ENCODE data around the gene PARP12.

The PARP12 gene

GRCh38 chr7:140025241-140025640, 37.5 kb downstream of the PARP12 start:
- H3K36me3 ChIP-seq (ENCODE audit: insufficient read depth, low read length) = no peaks in the 10 kb centered on the region
- no peaks in the 10 kb centered on the region for H3K4me1 ChIP-seq (ENCODE audit: insufficient read depth, low read length)

GRCh38 chr7:140024585-140024984, 38.2 kb downstream of the PARP12 start:
- Histone ChIP-seq H3K27me3 (ENCODE audit: insufficient read depth, low read length) (peaks cover 2% of the 10 kb centered on the region), H3K4me3 (ENCODE audit: low read length) (no peak overlapping the region), H3K4me1 (ENCODE audit: insufficient read depth, low read length) (no peaks in the 10 kb centered on the region), H3K36me3 (ENCODE audit: insufficient read depth, low read length) (no peaks in the 10 kb centered on the region), H3K9me3 (ENCODE audit: low read length) (no peaks in the 10 kb centered on the region), H2AFZ (ENCODE audit: low read depth, low read length) (no peak overlapping the region)

More at GRCh38 chr7:140025241-140025640, 37.5 kb downstream of the PARP12 start:
- no peaks in the 10 kb centered on the region for H3K27me3 ChIP-seq (ENCODE audit: insufficient read depth, low read length)
- H3K4me3 ChIP-seq (ENCODE audit: low read length) = no peak overlapping the region
- no peak overlapping the region for H2AFZ ChIP-seq (ENCODE audit: low read depth, low read length)
- H3K9me3 ChIP-seq (ENCODE audit: low read length) = no peaks in the 10 kb centered on the region

- H3K36me3 ChIP-seq (ENCODE audit: insufficient read depth, low read length) = no peaks in the 10 kb centered on the region
- H2AFZ ChIP-seq (ENCODE audit: low read depth, low read length) = no peak overlapping the region
- H3K4me3 ChIP-seq (ENCODE audit: low read length) = no peak overlapping the region
- H3K4me1 ChIP-seq (ENCODE audit: insufficient read depth, low read length) = no peaks in the 10 kb centered on the region
- no peaks in the 10 kb centered on the region for H3K9me3 ChIP-seq (ENCODE audit: low read length)
- H3K27me3 ChIP-seq (ENCODE audit: insufficient read depth, low read length) = peaks cover 4% of the 10 kb centered on the region
Measured at GRCh38 chr7:140023728-140024127, 39.0 kb downstream of the PARP12 start.

GRCh38 chr7:140022582-140023211, 40.1 kb downstream of the PARP12 start:
- Histone ChIP-seq H3K27me3 (ENCODE audit: insufficient read depth, low read length) (peaks cover 4% of the 10 kb centered on the region), H2AFZ (ENCODE audit: low read depth, low read length) (no peak overlapping the region), H3K9me3 (ENCODE audit: low read length) (no peaks in the 10 kb centered on the region), H3K36me3 (ENCODE audit: insufficient read depth, low read length) (no peaks in the 10 kb centered on the region), H3K4me3 (ENCODE audit: low read length) (no peak overlapping the region), H3K4me1 (ENCODE audit: insufficient read depth, low read length) (no peaks in the 10 kb centered on the region)

- H3K27me3 ChIP-seq (ENCODE audit: insufficient read depth, low read length) = peaks cover 4% of the 10 kb centered on the region
- no peaks in the 10 kb centered on the region for H3K9me3 ChIP-seq (ENCODE audit: low read length)
- no peak overlapping the region for H2AFZ ChIP-seq (ENCODE audit: low read depth, low read length)
- H3K4me3 ChIP-seq (ENCODE audit: low read length) = no peak overlapping the region
- no peaks in the 10 kb centered on the region for H3K36me3 ChIP-seq (ENCODE audit: insufficient read depth, low read length)
- no peaks in the 10 kb centered on the region for H3K4me1 ChIP-seq (ENCODE audit: insufficient read depth, low read length)
Measured at GRCh38 chr7:140021603-140022002, 41.1 kb downstream of the PARP12 start.

GRCh38 chr7:140019606-140020005, 43.1 kb downstream of the PARP12 start:
- Histone ChIP-seq H3K27me3 (ENCODE audit: insufficient read depth, low read length) (peaks cover 4% of the 10 kb centered on the region), H3K36me3 (ENCODE audit: insufficient read depth, low read length) (no peaks in the 10 kb centered on the region), H3K9me3 (ENCODE audit: low read length) (no peaks in the 10 kb centered on the region), H3K4me3 (ENCODE audit: low read length) (no peak overlapping the region), H2AFZ (ENCODE audit: low read depth, low read length) (no peak overlapping the region), H3K4me1 (ENCODE audit: insufficient read depth, low read length) (no peaks in the 10 kb centered on the region)

GRCh38 chr7:140019172-140019571, 43.6 kb downstream of the PARP12 start:
- Histone ChIP-seq H3K9me3 (ENCODE audit: low read length) (no peaks in the 10 kb centered on the region), H3K4me3 (ENCODE audit: low read length) (no peak overlapping the region), H2AFZ (ENCODE audit: low read depth, low read length) (no peak overlapping the region), H3K36me3 (ENCODE audit: insufficient read depth, low read length) (no peaks in the 10 kb centered on the region), H3K4me1 (ENCODE audit: insufficient read depth, low read length) (no peaks in the 10 kb centered on the region), H3K27me3 (ENCODE audit: insufficient read depth, low read length) (peaks cover 4% of the 10 kb centered on the region)

- Histone ChIP-seq H3K4me3 (ENCODE audit: low read length) (no peak overlapping the region), H3K9me3 (ENCODE audit: low read length) (no peaks in the 10 kb centered on the region), H3K36me3 (ENCODE audit: insufficient read depth, low read length) (no peaks in the 10 kb centered on the region), H2AFZ (ENCODE audit: low read depth, low read length) (no peak overlapping the region), H3K4me1 (ENCODE audit: insufficient read depth, low read length) (no peaks in the 10 kb centered on the region), H3K27me3 (ENCODE audit: insufficient read depth, low read length) (peaks cover 4% of the 10 kb centered on the region)
Measured at GRCh38 chr7:140018125-140019043, 44.4 kb downstream of the PARP12 start.

GRCh38 chr7:140017543-140017942, 45.2 kb downstream of the PARP12 start:
- Histone ChIP-seq H3K27me3 (ENCODE audit: insufficient read depth, low read length) (peaks cover 4% of the 10 kb centered on the region), H3K36me3 (ENCODE audit: insufficient read depth, low read length) (no peaks in the 10 kb centered on the region)

GRCh38 chr7:140017034-140017433, 45.7 kb downstream of the PARP12 start:
- no peaks in the 10 kb centered on the region for H3K4me1 ChIP-seq (ENCODE audit: insufficient read depth, low read length)

More at GRCh38 chr7:140017543-140017942, 45.2 kb downstream of the PARP12 start:
- Histone ChIP-seq H3K9me3 (ENCODE audit: low read length) (no peaks in the 10 kb centered on the region), H3K4me3 (ENCODE audit: low read length) (no peak overlapping the region), H2AFZ (ENCODE audit: low read depth, low read length) (no peak overlapping the region), H3K4me1 (ENCODE audit: insufficient read depth, low read length) (no peaks in the 10 kb centered on the region)

GRCh38 chr7:140016540-140016939, 46.2 kb downstream of the PARP12 start:
- Histone ChIP-seq H3K9me3 (ENCODE audit: low read length) (no peaks in the 10 kb centered on the region), H2AFZ (ENCODE audit: low read depth, low read length) (no peak overlapping the region), H3K27me3 (ENCODE audit: insufficient read depth, low read length) (peaks cover 7% of the 10 kb centered on the region), H3K4me3 (ENCODE audit: low read length) (no peak overlapping the region), H3K4me1 (ENCODE audit: insufficient read depth, low read length) (no peaks in the 10 kb centered on the region), H3K36me3 (ENCODE audit: insufficient read depth, low read length) (no peaks in the 10 kb centered on the region)

More at GRCh38 chr7:140017034-140017433, 45.7 kb downstream of the PARP12 start:
- Histone ChIP-seq H3K36me3 (ENCODE audit: insufficient read depth, low read length) (no peaks in the 10 kb centered on the region), H3K4me3 (ENCODE audit: low read length) (no peak overlapping the region), H3K27me3 (ENCODE audit: insufficient read depth, low read length) (peaks cover 6% of the 10 kb centered on the region), H2AFZ (ENCODE audit: low read depth, low read length) (no peak overlapping the region), H3K9me3 (ENCODE audit: low read length) (no peaks in the 10 kb centered on the region)

- H3K36me3 ChIP-seq (ENCODE audit: insufficient read depth, low read length) = no peaks in the 10 kb centered on the region
- no peaks in the 10 kb centered on the region for H3K4me1 ChIP-seq (ENCODE audit: insufficient read depth, low read length)
- H3K4me3 ChIP-seq (ENCODE audit: low read length) = no peak overlapping the region
- peaks cover 7% of the 10 kb centered on the region for H3K27me3 ChIP-seq (ENCODE audit: insufficient read depth, low read length)
- no peak overlapping the region for H2AFZ ChIP-seq (ENCODE audit: low read depth, low read length)
- H3K9me3 ChIP-seq (ENCODE audit: low read length) = no peaks in the 10 kb centered on the region
Measured at GRCh38 chr7:140015471-140015970, 47.2 kb downstream of the PARP12 start.

GRCh38 chr7:140014123-140014522, 48.6 kb downstream of the PARP12 start:
- peaks cover 4% of the 10 kb centered on the region for H3K27me3 ChIP-seq (ENCODE audit: insufficient read depth, low read length)
- no peaks in the 10 kb centered on the region for H3K9me3 ChIP-seq (ENCODE audit: low read length)
- H3K4me1 ChIP-seq (ENCODE audit: insufficient read depth, low read length) = no peaks in the 10 kb centered on the region
- H3K36me3 ChIP-seq (ENCODE audit: insufficient read depth, low read length) = no peaks in the 10 kb centered on the region
- no peak overlapping the region for H3K4me3 ChIP-seq (ENCODE audit: low read length)
- no peak overlapping the region for H2AFZ ChIP-seq (ENCODE audit: low read depth, low read length)
